Measurements from ENCODE around the gene MFSD1. TPM values are rescaled to one million over a fixed set of nuclear protein-coding genes. Genes with fewer than 3 reads are reported as not detected.

Gene MFSD1
- total RNA-seq, 4 donors from 2014 or later = 57.1 to 83.7 (median 64.3) TPM

GRCh38 chr3:158875700-158876099 is 73.8 kb downstream of the MFSD1 start:
- Histone ChIP-seq H3K36me3 (peaks cover 0 to 3% (median 0%) of the 10 kb centered on the region in 3 donors), H3K27me3 (no peaks in the 10 kb centered on the region), H3K4me3 (no peak overlapping the region), H3K4me1 (no peaks in the 10 kb centered on the region), H3K27ac (no peak overlapping the region), H3K9me3 (no peaks in the 10 kb centered on the region)
- no peak for DNase-seq (ENCODE audit: low spot score in 2 of 2)
- TF ChIP-seq POLR2A (IDR thresholded peaks at IDR 0.05) (no peak), EP300 (IDR thresholded peaks at IDR 0.05) (no peak)
- TF ChIP-seq, protein P1, sequence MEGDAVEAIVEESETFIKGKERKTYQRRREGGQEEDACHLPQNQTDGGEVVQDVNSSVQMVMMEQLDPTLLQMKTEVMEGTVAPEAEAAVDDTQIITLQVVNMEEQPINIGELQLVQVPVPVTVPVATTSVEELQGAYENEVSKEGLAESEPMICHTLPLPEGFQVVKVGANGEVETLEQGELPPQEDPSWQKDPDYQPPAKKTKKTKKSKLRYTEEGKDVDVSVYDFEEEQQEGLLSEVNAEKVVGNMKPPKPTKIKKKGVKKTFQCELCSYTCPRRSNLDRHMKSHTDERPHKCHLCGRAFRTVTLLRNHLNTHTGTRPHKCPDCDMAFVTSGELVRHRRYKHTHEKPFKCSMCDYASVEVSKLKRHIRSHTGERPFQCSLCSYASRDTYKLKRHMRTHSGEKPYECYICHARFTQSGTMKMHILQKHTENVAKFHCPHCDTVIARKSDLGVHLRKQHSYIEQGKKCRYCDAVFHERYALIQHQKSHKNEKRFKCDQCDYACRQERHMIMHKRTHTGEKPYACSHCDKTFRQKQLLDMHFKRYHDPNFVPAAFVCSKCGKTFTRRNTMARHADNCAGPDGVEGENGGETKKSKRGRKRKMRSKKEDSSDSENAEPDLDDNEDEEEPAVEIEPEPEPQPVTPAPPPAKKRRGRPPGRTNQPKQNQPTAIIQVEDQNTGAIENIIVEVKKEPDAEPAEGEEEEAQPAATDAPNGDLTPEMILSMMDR (IDR thresholded peaks at IDR 0.05) = no peak

Other genes with a start within 250 kb of the MFSD1 start
- gene MLF1, start 230.9 kb upstream of the MFSD1 start, total RNA-seq = 10 to 100 TPM in 2 of 4 donors, 1 to 10 TPM in 2; 9.3 to 19.4 (median 13.5) TPM
- 10 to 100 TPM; 29.4 to 48.5 (median 45.5) TPM for gene GFM1, start 157.5 kb upstream of the MFSD1 start, total RNA-seq
- gene LXN, start 129.4 kb upstream of the MFSD1 start, total RNA-seq = 10 to 100 TPM in 3 of 4 donors, 1 to 10 TPM in 1; 3.3 to 18.6 (median 15.9) TPM
- gene RARRES1, start 69.6 kb upstream of the MFSD1 start, total RNA-seq = 1,000 to 10,000 TPM in 1 of 4 donors, 10 to 100 TPM in 3; 17.0 to 1,032 (median 80.4) TPM

All from tibial nerve (tissue), 4 donors.